HEK293 (cell line): ENCODE results near the gene PCDHB1.

Source experiments
- ELK4 ChIP-seq: IDR thresholded peaks from 2 replicates; pipeline ENCODE4 v1.6.1; 2011; ENCODE audit warnings: mild to moderate bottlenecking, low read depth, low read length, borderline replicate concordance
- GFI1B ChIP-seq: fragments of 450-650 bp; formaldehyde crosslinking; IDR thresholded peaks from 2 replicates; pipeline ENCODE4 v1.5.1; 2016; ENCODE audit warnings: missing biosample characterization, missing genetic modification characterization
- HOXA7 ChIP-seq: sonication (generic); formaldehyde crosslinking; IDR thresholded peaks from 2 replicates; pipeline ENCODE4 v1.8.1; 2022; ENCODE audit warnings: missing genetic modification reagents, borderline replicate concordance
- KLF1 ChIP-seq: fragments of 450-650 bp; formaldehyde crosslinking; IDR thresholded peaks from 2 replicates; pipeline ENCODE4 v1.5.1; 2016; ENCODE audit warnings: missing biosample characterization, missing genetic modification characterization
- KLF16 ChIP-seq: fragments of 450-650 bp; formaldehyde crosslinking; IDR thresholded peaks from 2 replicates; pipeline ENCODE4 v1.5.1; 2017; ENCODE audit warnings: missing biosample characterization, missing genetic modification characterization
- KLF17 ChIP-seq: fragments of 450-650 bp; formaldehyde crosslinking; IDR thresholded peaks from 2 replicates; pipeline ENCODE4 v1.5.1; 2016; ENCODE audit warnings: missing biosample characterization, missing genetic modification characterization
- KLF7 ChIP-seq: fragments of 450-650 bp; formaldehyde crosslinking; IDR thresholded peaks from 2 replicates; pipeline ENCODE4 v1.5.1; 2016; ENCODE audit warnings: missing biosample characterization, missing genetic modification characterization, borderline replicate concordance
- MZF1 ChIP-seq: fragments of 450-650 bp; formaldehyde crosslinking; IDR thresholded peaks from 2 replicates; pipeline ENCODE4 v1.5.1; 2017; ENCODE audit warnings: missing biosample characterization, missing genetic modification characterization, borderline replicate concordance
- PRDM10 ChIP-seq: fragments of 450-650 bp; formaldehyde crosslinking; IDR thresholded peaks from 2 replicates; pipeline ENCODE4 v1.5.1; 2016; ENCODE audit warnings: missing biosample characterization, missing genetic modification characterization
- SP2 ChIP-seq: fragments of 450-650 bp; formaldehyde crosslinking; IDR thresholded peaks from 2 replicates; pipeline ENCODE4 v1.5.1; 2016; ENCODE audit warnings: missing biosample characterization, missing genetic modification characterization
- SP3 ChIP-seq: fragments of 450-650 bp; formaldehyde crosslinking; IDR thresholded peaks from 2 replicates; pipeline ENCODE4 v1.5.1; 2016; ENCODE audit warnings: missing biosample characterization, missing genetic modification characterization
- SP7 ChIP-seq: fragments of 450-650 bp; formaldehyde crosslinking; IDR thresholded peaks from 2 replicates; pipeline ENCODE4 v1.5.1; 2016; ENCODE audit warnings: missing biosample characterization, missing genetic modification characterization
- TCF7L2 ChIP-seq: IDR thresholded peaks from 2 replicates; pipeline ENCODE4 v1.6.1; 2011; ENCODE audit warnings: low read depth, mild to moderate bottlenecking, inconsistent platforms, low read length, moderate library complexity, borderline replicate concordance
- YY2 ChIP-seq: fragments of 450-650 bp; formaldehyde crosslinking; IDR thresholded peaks from 2 replicates; pipeline ENCODE4 v1.5.1; 2016; ENCODE audit warnings: missing biosample characterization, missing genetic modification characterization
- ZBTB48 ChIP-seq: fragments of 450-650 bp; formaldehyde crosslinking; IDR thresholded peaks from 2 replicates; pipeline ENCODE4 v1.5.1; 2016; ENCODE audit warnings: missing biosample characterization, missing genetic modification characterization
- ZFP41 ChIP-seq: fragments of 450-650 bp; formaldehyde crosslinking; IDR thresholded peaks from 2 replicates; pipeline ENCODE4 v1.5.1; 2016; ENCODE audit warnings: missing biosample characterization, missing genetic modification characterization, borderline replicate concordance
- ZNF157 ChIP-seq: fragments of 450-650 bp; formaldehyde crosslinking; IDR thresholded peaks from 2 replicates; pipeline ENCODE4 v1.5.1; 2016; ENCODE audit warnings: missing biosample characterization, missing genetic modification characterization
- ZNF2 ChIP-seq: fragments of 450-650 bp; formaldehyde crosslinking; IDR thresholded peaks from 2 replicates; pipeline ENCODE4 v1.5.1; 2016; ENCODE audit warnings: missing biosample characterization, missing genetic modification characterization
- ZNF280D ChIP-seq: fragments of 450-650 bp; formaldehyde crosslinking; IDR thresholded peaks from 2 replicates; pipeline ENCODE4 v1.5.1; 2016; ENCODE audit warnings: missing biosample characterization, missing genetic modification characterization
- ZNF311 ChIP-seq: fragments of 450-650 bp; formaldehyde crosslinking; IDR thresholded peaks from 2 replicates; pipeline ENCODE4 v1.5.1; 2017; ENCODE audit warnings: missing biosample characterization, missing genetic modification characterization, borderline replicate concordance
- ZNF394 ChIP-seq: fragments of 450-650 bp; formaldehyde crosslinking; IDR thresholded peaks from 2 replicates; pipeline ENCODE4 v1.5.1; 2016; ENCODE audit warnings: missing biosample characterization, missing genetic modification characterization, mild to moderate bottlenecking, moderate library complexity, borderline replicate concordance
- ZNF398 ChIP-seq: fragments of 450-650 bp; formaldehyde crosslinking; IDR thresholded peaks from 2 replicates; pipeline ENCODE4 v1.5.1; 2017; ENCODE audit warnings: missing biosample characterization, missing genetic modification characterization
- ZNF521 ChIP-seq: fragments of 450-650 bp; formaldehyde crosslinking; IDR thresholded peaks from 2 replicates; pipeline ENCODE4 v1.5.1; 2017; ENCODE audit warnings: missing biosample characterization, mild to moderate bottlenecking, missing genetic modification characterization
- ZNF626 ChIP-seq: fragments of 450-650 bp; sonication (Bioruptor Pico); formaldehyde crosslinking; IDR thresholded peaks from 2 replicates; pipeline ENCODE4 v1.5.1; 2018; ENCODE audit warnings: missing biosample characterization, missing genetic modification characterization, inconsistent platforms
- ZNF629 ChIP-seq: fragments of 450-650 bp; formaldehyde crosslinking; IDR thresholded peaks from 2 replicates; pipeline ENCODE4 v1.5.1; 2017; ENCODE audit warnings: missing biosample characterization, missing genetic modification characterization
- ZNF658 ChIP-seq: fragments of 450-650 bp; formaldehyde crosslinking; IDR thresholded peaks from 2 replicates; pipeline ENCODE4; 2016; ENCODE audit warnings: missing biosample characterization, missing genetic modification characterization
- ZNF660 ChIP-seq: fragments of 450-650 bp; IDR thresholded peaks from 2 replicates; pipeline ENCODE4 v1.5.1; 2018; ENCODE audit warnings: missing biosample characterization, mild to moderate bottlenecking, missing genetic modification characterization
- ZNF76 ChIP-seq: fragments of 450-650 bp; formaldehyde crosslinking; IDR thresholded peaks from 2 replicates; pipeline ENCODE4; 2016; ENCODE audit warnings: low read depth, missing biosample characterization, missing genetic modification characterization, borderline replicate concordance
- ZNF776 ChIP-seq: fragments of 450-650 bp; formaldehyde crosslinking; IDR thresholded peaks from 2 replicates; pipeline ENCODE4 v1.5.0; 2017; ENCODE audit warnings: missing biosample characterization, missing genetic modification characterization, borderline replicate concordance
- ZSCAN16 ChIP-seq: fragments of 450-650 bp; formaldehyde crosslinking; IDR thresholded peaks from 2 replicates; pipeline ENCODE4 v1.5.1; 2016; ENCODE audit warnings: missing biosample characterization, missing genetic modification characterization

The PCDHB1 gene

GRCh38 chr5:141040771-141041426 lies 10.3 kb upstream of the PCDHB1 start (continued):
- no peak for TF ChIP-seq ZNF398
- peak; percentile 87 for TF ChIP-seq ZNF629 (tag by site-specific recombination)
- TF ChIP-seq KLF1 (tag by site-specific recombination), result peak; percentile 79
- TF ChIP-seq TCF7L2, result no peak
- peak; percentile 25; the same call in 1 of the 2 replicates for TF ChIP-seq ZNF394 (tag by site-specific recombination)
- TF ChIP-seq ZFP41, result no peak
- TF ChIP-seq ZBTB48 (tag by site-specific recombination), result no peak
- no peak for TF ChIP-seq MZF1
- TF ChIP-seq ZNF76 (tag by site-specific recombination), result 0 out of 2 replicates have a peak, but pooled peaks have one; percentile 22
- peak; percentile 99 for TF ChIP-seq PRDM10 (tag by site-specific recombination)
- TF ChIP-seq ZNF626 (tag by site-specific recombination), result no peak
- TF ChIP-seq HOXA7 (CRISPR knock-in tag), result no peak
- TF ChIP-seq ZNF776 (tag by site-specific recombination), result no peak
- peak; percentile 55 for TF ChIP-seq SP7 (tag by site-specific recombination)
- TF ChIP-seq ZNF157 (tag by site-specific recombination), result no peak
- TF ChIP-seq ZNF311, result no peak
- TF ChIP-seq KLF16, result 0 out of 2 replicates have a peak, but pooled peaks have one; percentile 22
- TF ChIP-seq SP3, result peak; percentile 81
- TF ChIP-seq ZNF658 (tag by site-specific recombination), result no peak
- TF ChIP-seq GFI1B, result peak; percentile 77; the same call in 1 of the 2 replicates
- TF ChIP-seq SP2 (tag by site-specific recombination), result peak; percentile 78
- no peak for TF ChIP-seq ZNF521 (tag by site-specific recombination)
- no peak for TF ChIP-seq ZNF660 (tag by site-specific recombination)
- TF ChIP-seq ZSCAN16 (tag by site-specific recombination), result no peak
- no peak for TF ChIP-seq ELK4
- TF ChIP-seq YY2 (tag by site-specific recombination), result peak; percentile 52
- 0 out of 2 replicates have a peak, but pooled peaks have one; percentile 42 for TF ChIP-seq KLF17
- 0 out of 2 replicates have a peak, but pooled peaks have one; percentile 28 for TF ChIP-seq ZNF2 (tag by site-specific recombination)
- TF ChIP-seq KLF7 (tag by site-specific recombination), result peak; percentile 87; the same call in 1 of the 2 replicates
- 0 out of 2 replicates have a peak, but pooled peaks have one; percentile 9 for TF ChIP-seq ZNF280D (tag by site-specific recombination)
